ENCODE data around the gene PEX10. TPM values are rescaled to one million over a fixed set of nuclear protein-coding genes. Genes with fewer than 3 reads are reported as not detected.
"Not testable (repeated sequence)": the region's sequence is repeated elsewhere in the genome, so short reads cannot be mapped to it uniquely, and the experiment has no call there.

Gene PEX10
- total RNA-seq = 10 to 100 TPM; 12.1 to 27.9 TPM

DNA sequence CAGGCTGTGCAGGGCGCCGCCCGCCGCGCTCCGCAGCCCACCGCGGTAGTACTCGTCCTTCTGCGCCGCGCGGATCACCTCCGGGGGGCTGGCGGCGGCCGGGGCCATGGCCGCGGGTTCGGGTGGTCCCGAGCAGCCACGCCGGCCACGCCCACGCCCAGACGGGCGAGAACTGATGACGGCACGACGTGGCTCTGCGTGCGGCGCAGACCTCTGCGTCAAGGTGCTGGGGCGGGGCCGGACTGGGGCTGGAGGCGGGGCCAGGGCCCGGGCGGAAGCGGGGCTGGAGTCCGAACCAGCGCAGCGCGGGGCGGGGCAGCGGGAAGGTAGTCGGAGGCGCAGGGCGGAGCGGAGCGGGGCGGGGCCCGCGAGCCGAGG, at the start of gene PEX10:
Gene PEX10 (minus strand): TSS at position 170 of the 378 bp plus-strand sequence. CDS start 62 bp downstream, at position 108.
- DNase-seq (ENCODE audit: low spot score) = peak; percentile 89

DNA sequence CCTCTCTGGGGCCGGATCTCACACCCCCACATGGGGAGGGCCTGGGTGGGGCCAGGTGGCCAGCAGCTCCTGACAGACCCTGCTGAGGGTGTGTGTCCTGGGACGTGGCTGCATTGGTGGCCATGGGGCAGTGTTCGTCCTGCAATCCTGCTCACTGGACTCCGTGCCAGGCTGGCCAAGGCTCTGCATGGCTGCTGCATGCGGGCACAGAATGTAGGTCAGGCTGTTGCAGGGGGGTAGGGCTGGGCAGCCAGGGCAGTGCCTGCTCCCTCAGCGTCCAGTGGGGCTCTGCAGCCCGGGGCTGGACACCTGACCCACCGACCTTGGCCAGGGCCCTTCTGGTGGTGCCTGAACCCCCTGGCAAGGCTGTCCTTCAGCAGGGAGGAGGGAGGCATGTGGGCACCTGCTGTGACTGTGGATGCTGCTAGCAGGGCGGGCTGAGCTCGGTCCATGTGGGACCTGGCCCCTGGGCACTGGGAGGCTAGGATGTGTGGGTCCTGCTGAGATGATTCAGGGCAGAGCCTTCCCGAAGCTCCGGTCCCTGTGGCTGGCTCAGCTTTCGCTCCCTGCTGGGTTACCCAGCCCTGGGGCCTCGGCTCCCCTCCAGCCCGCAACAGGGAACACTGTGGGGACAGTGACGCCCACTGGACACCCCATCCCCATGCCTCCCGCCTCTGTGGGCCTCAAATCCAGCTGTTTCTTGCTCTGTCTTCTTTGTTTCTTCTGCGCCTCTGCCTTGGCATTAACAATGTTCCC, 48.8 kb upstream of the PEX10 start:
- Histone ChIP-seq H3K9me3 (no peaks in the 10 kb centered on the region), H3K4me1 (ENCODE audit: control insufficient read depth in 1 of 2, low read depth in 2 of 2) (no peaks in the 10 kb centered on the region), H3K27ac (no peak overlapping the region), H3K27me3 (replicated peaks; ENCODE audit: insufficient read depth) (peaks cover 4% of the 10 kb centered on the region), H3K4me3 (no peak overlapping the region), H3K36me3 (no peaks in the 10 kb centered on the region)
- ATAC-seq (ENCODE audit: insufficient number of reproducible peaks, low FRiP score, low read depth) (no peak), DNase-seq (ENCODE audit: low spot score) (no peak)
- TF ChIP-seq, protein P1, sequence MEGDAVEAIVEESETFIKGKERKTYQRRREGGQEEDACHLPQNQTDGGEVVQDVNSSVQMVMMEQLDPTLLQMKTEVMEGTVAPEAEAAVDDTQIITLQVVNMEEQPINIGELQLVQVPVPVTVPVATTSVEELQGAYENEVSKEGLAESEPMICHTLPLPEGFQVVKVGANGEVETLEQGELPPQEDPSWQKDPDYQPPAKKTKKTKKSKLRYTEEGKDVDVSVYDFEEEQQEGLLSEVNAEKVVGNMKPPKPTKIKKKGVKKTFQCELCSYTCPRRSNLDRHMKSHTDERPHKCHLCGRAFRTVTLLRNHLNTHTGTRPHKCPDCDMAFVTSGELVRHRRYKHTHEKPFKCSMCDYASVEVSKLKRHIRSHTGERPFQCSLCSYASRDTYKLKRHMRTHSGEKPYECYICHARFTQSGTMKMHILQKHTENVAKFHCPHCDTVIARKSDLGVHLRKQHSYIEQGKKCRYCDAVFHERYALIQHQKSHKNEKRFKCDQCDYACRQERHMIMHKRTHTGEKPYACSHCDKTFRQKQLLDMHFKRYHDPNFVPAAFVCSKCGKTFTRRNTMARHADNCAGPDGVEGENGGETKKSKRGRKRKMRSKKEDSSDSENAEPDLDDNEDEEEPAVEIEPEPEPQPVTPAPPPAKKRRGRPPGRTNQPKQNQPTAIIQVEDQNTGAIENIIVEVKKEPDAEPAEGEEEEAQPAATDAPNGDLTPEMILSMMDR (IDR thresholded peaks at IDR 0.05) = no peak

More for the DNA sequence above, at the start of gene PEX10:
- ATAC-seq (ENCODE audit: insufficient number of reproducible peaks, low FRiP score, low read depth) = peak; percentile 74
- Histone ChIP-seq H3K27me3 (replicated peaks; ENCODE audit: insufficient read depth) (no peaks in the 10 kb centered on the region), H3K36me3 (peaks cover 11% of the 10 kb centered on the region), H3K27ac (peak within 1 kb of the TSS; percentile 75 to 82), H3K4me1 (ENCODE audit: control insufficient read depth in 1 of 2, low read depth in 2 of 2) (peaks cover 13 to 28% of the 10 kb centered on the region in 2 donors), H3K9me3 (no peaks in the 10 kb centered on the region), H3K4me3 (peak within 1 kb of the TSS; percentile 98)
- TF ChIP-seq, protein P1 (IDR thresholded peaks at IDR 0.05) = no peak

DNA sequence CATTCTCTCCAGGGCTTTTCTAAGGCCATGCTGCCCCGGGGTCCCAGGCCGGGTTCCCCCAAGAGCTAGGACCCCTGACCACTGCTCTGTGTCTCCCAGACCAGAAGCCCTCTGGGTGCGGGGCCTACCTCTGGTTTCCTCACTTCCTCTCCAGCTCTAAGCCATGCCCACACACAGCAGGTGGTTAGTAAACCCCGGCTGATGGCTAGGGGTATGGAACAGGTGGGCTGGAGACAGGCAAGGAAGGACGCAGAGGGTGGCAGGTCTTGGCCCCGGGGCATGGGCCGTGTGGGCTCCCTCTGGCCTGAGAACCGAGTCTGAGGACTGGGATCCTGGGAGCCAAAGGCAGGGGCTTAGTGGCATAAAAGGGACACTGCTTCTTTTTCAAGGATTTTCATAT, 47.8 kb upstream of the PEX10 start:
- Histone ChIP-seq H3K4me1 (ENCODE audit: control insufficient read depth in 1 of 2, low read depth in 2 of 2) (no peaks in the 10 kb centered on the region), H3K9me3 (no peaks in the 10 kb centered on the region), H3K27me3 (replicated peaks; ENCODE audit: insufficient read depth) (no peaks in the 10 kb centered on the region), H3K27ac (no peak overlapping the region), H3K36me3 (no peaks in the 10 kb centered on the region), H3K4me3 (no peak overlapping the region)
- TF ChIP-seq, protein P1 (IDR thresholded peaks at IDR 0.05) = no peak
- DNase-seq (ENCODE audit: low spot score) = no peak
- no peak for ATAC-seq (ENCODE audit: insufficient number of reproducible peaks, low FRiP score, low read depth)

DNA sequence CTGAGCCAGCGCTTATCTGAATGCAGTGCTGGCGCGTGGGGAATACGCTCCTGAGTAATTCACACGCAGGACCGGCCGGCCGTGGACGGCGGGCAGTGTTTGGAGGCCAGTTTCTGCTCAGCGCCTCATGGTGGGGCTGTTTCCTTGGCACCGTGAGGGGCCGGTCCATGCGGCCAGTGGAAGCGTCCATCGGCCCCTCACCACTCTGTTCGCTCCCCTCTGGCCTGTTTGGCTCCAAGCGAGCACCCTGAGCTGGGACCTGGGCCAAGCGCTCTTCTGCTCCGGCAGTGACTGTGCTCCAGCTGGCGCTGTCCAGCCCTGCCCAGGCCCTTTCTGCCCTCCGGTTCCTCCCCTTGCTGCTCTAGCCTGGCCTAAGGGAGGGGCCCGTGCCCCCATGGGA, 47.4 kb upstream of the PEX10 start:
- no peak for DNase-seq (ENCODE audit: low spot score)
- TF ChIP-seq, protein P1 (IDR thresholded peaks at IDR 0.05) = no peak
- H3K36me3 ChIP-seq = no peaks in the 10 kb centered on the region
- no peak for ATAC-seq (ENCODE audit: insufficient number of reproducible peaks, low FRiP score, low read depth)
- H3K4me3 ChIP-seq = no peak overlapping the region
- no peaks in the 10 kb centered on the region for H3K4me1 ChIP-seq (ENCODE audit: control insufficient read depth in 1 of 2, low read depth in 2 of 2)
- H3K9me3 ChIP-seq = no peaks in the 10 kb centered on the region
- H3K27ac ChIP-seq = no peak overlapping the region
- H3K27me3 ChIP-seq (replicated peaks; ENCODE audit: insufficient read depth) = no peaks in the 10 kb centered on the region

DNA sequence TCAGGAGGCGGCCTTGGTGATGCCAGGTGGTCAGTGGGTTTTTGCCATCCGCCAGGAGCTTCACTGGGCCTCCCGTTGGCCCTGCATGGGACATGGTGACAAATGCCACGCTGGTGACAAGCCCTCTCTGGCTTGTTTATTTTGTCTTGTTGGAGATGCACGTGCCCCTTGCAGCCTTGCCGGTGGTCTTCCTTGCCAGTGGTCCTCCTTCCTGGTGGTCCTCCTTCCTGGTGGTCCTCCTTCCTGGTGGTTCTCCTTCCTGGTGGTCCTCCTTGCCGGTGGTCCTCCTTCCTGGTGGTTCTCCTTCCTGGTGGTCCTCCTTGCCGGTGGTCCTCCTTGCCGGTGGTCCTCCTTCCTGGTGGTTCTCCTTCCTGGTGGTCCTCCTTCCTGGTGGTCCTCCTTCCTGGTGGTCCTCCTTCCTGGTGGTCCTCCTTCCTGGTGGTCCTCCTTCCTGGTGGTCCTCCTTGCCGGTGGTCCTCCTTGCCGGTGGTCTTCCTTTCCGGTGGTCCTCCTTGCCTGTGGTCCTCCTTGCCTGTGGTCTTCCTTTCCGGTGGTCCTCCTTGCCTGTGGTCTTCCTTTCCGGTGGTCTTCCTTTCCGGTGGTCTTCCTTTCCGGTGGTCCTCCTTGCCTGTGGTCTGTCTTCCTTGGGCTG, 46.9 kb upstream of the PEX10 start:
- H3K9me3 ChIP-seq; H3K4me3 ChIP-seq; ATAC-seq (ENCODE audit: insufficient number of reproducible peaks, low FRiP score, low read depth); DNase-seq (ENCODE audit: low spot score); H3K4me1 ChIP-seq (ENCODE audit: control insufficient read depth in 1 of 2, low read depth in 2 of 2); H3K27me3 ChIP-seq (replicated peaks; ENCODE audit: insufficient read depth); H3K36me3 ChIP-seq; H3K27ac ChIP-seq: not testable (repeated sequence)

Measured in thoracic aorta (tissue), 2 donors.